SK-N-SH (cell line): Measurements from ENCODE around the gene TNFRSF18. TPM values are rescaled to one million over a fixed set of nuclear protein-coding genes. Genes with fewer than 3 reads are reported as not detected.
"Not testable (repeated sequence)": the region's sequence is repeated elsewhere in the genome, so short reads cannot be mapped to it uniquely, and the experiment has no call there.

Experiments used
- CTCF ChIA-PET: fragments of 300-600, 350-600 bp; formaldehyde crosslinking; extraction: SDS; loops from one replicate; lab custom pipeline; 2021; lab: Yijun Ruan, JAX
- POLR2A ChIA-PET: fragments of 350-600 bp; sonication (Branson Sonifier 250); formaldehyde crosslinking; extraction: SDS; loops from one replicate; lab custom pipeline; 2020; ENCODE audit warnings: antibody characterized with exemption, inconsistent platforms; lab: Yijun Ruan, JAX
- DNase-seq: peaks from one replicate; pipeline ENCODE4 v3.0.0; 2012
- H2AFZ ChIP-seq: fragments of 200-600 bp; sonication (generic); 2 replicates; pipeline ENCODE4 v1.8.1; 2016; ENCODE audit warnings: antibody characterized with exemption, mild to moderate bottlenecking, low read depth
- H3F3A ChIP-seq: fragments of 200-600 bp; sonication (generic); replicated peaks from 2 replicates; pipeline ENCODE3; 2016; ENCODE audit warnings: antibody characterized with exemption, mild to moderate bottlenecking; ENCODE audit not compliant: insufficient read depth
- H3K27ac ChIP-seq, 2 experiments: fragments of 200-500 bp in 1 of 2; fragments of 200-600 bp in 1 of 2; sonication (Bioruptor generic) in 1 of 2; sonication (generic), shearing (Covaris generic) in 1 of 2; 2 replicates each; pipeline versions ENCODE4 v1.5.1 to v1.6.1; 2014 to 2016; ENCODE audit warnings: low read depth in 2 of 2, inconsistent platforms in 1 of 2, low read length in 1 of 2, mild to moderate bottlenecking in 1 of 2, mixed read lengths in 1 of 2
- H3K27me3 ChIP-seq: fragments of 200-600 bp; sonication (generic), shearing (Covaris generic); 2 replicates; pipeline ENCODE4 v1.6.1; 2016; ENCODE audit warnings: mixed run types; ENCODE audit not compliant: insufficient read depth
- H3K36me3 ChIP-seq, 2 experiments: fragments of 200-500 bp in 1 of 2; fragments of 200-600 bp in 1 of 2; sonication (Bioruptor generic) in 1 of 2; sonication (generic) in 1 of 2; replicated peaks in 1 of 2; 2 replicates each; pipeline versions ENCODE3 to v1.5.1; 2014 to 2016; ENCODE audit warnings: low read length in 1 of 2, mild to moderate bottlenecking in 1 of 2; ENCODE audit not compliant: insufficient read depth in 2 of 2, control insufficient read depth in 1 of 2
- H3K4me1 ChIP-seq, 2 experiments: fragments of 200-500 bp in 1 of 2; fragments of 200-600 bp in 1 of 2; sonication (Bioruptor generic) in 1 of 2; sonication (generic), shearing (Covaris generic) in 1 of 2; 2 replicates each; pipeline versions ENCODE4 v1.5.1 to v1.6.1; 2014 to 2016; ENCODE audit warnings: low read depth in 1 of 2, low read length in 1 of 2, mixed run types in 1 of 2; ENCODE audit not compliant: insufficient read depth in 2 of 2, control insufficient read depth in 1 of 2
- H3K4me2 ChIP-seq: fragments of 200-600 bp; sonication (generic), shearing (Covaris generic); 2 replicates; pipeline ENCODE4 v1.6.1; 2017; ENCODE audit warnings: mixed run types
- H3K4me3 ChIP-seq, 2 experiments: fragments of 200-500 bp in 1 of 2; fragments of 200-600 bp in 1 of 2; sonication (Bioruptor generic) in 1 of 2; sonication (generic), shearing (Covaris generic) in 1 of 2; 2 replicates each; pipeline versions ENCODE4 v1.5.1 to v1.8.1; 2014 to 2016; ENCODE audit warnings: low read depth in 2 of 2, inconsistent platforms in 1 of 2, low read length in 1 of 2, mild to moderate bottlenecking in 1 of 2, mixed read lengths in 1 of 2, moderate library complexity in 1 of 2
- H3K79me2 ChIP-seq: fragments of 200-600 bp; sonication (generic); 2 replicates; pipeline ENCODE4 v1.8.1; 2017; ENCODE audit warnings: mild to moderate bottlenecking; ENCODE audit not compliant: insufficient read depth
- H3K9ac ChIP-seq: fragments of 200-600 bp; sonication (generic); 2 replicates; pipeline ENCODE4 v1.6.1; 2017; ENCODE audit warnings: mixed run types
- H3K9me2 ChIP-seq: fragments of 200-600 bp; sonication (generic); 2 replicates; pipeline ENCODE4 v1.6.1; 2017; ENCODE audit warnings: mixed run types
- H3K9me3 ChIP-seq: fragments of 200-600 bp; sonication (generic); 2 replicates; pipeline ENCODE4 v1.6.1; 2017; ENCODE audit warnings: mixed run types, mild to moderate bottlenecking, moderate library complexity
- H4K20me1 ChIP-seq: fragments of 200-600 bp; sonication (generic); 2 replicates; pipeline ENCODE4 v1.6.1; 2017; ENCODE audit warnings: mild to moderate bottlenecking, mixed run types; ENCODE audit not compliant: insufficient read depth
- CHD2 ChIP-seq: fragments of 150-350 bp; IDR thresholded peaks from 2 replicates; pipeline ENCODE4 v1.6.1; 2018; ENCODE audit warnings: low read length; ENCODE audit not compliant: partially characterized antibody
- ELF1 ChIP-seq: IDR thresholded peaks from 2 replicates; pipeline ENCODE4 v1.4.0; 2012
- FOXM1 ChIP-seq: IDR thresholded peaks from 2 replicates; pipeline ENCODE4 v1.4.0; 2012; ENCODE audit warnings: low read depth, mild to moderate bottlenecking
- GABPA ChIP-seq: IDR thresholded peaks from 2 replicates; pipeline ENCODE4 v1.4.0; 2012; ENCODE audit warnings: low read depth, mild to moderate bottlenecking
- NFIC ChIP-seq: IDR thresholded peaks from 2 replicates; pipeline ENCODE4 v1.4.0; 2012; ENCODE audit warnings: borderline replicate concordance
- NRF1 ChIP-seq: IDR thresholded peaks from 2 replicates; pipeline ENCODE4 v1.6.1; 2012; ENCODE audit warnings: low read depth, mild to moderate bottlenecking, low read length
- YY1 ChIP-seq: IDR thresholded peaks from 2 replicates; pipeline ENCODE4 v1.4.0; 2012; ENCODE audit warnings: low read depth, mild to moderate bottlenecking
- WGBS: methylation state at CpG from one replicate; pipeline ENCODE4 v1.1.6; 2017; ENCODE audit warnings: low lambda C conversion rate; 5-methylcytosine and 5-hydroxymethylcytosine counted together
- polyA plus RNA-seq, 3 experiments: library from polyadenylated mRNA; depleted of rRNA; stranded (reverse); fragments of >200 nt; gene quantifications; 2 replicates each; pipeline ENCODE4 v1.2.3, GENCODE V29; 2012
- TF ChIP-seq, protein P1 (sequence below): IDR thresholded peaks from 2 replicates; pipeline ENCODE4 v1.4.0; 2012; ENCODE audit warnings: low read depth, borderline replicate concordance
- TF ChIP-seq, protein P2 (sequence below): fragments of 200-600 bp; sonication (generic); IDR thresholded peaks from 2 replicates; pipeline ENCODE4 v1.6.1; 2017; ENCODE audit warnings: antibody characterized with exemption, mild to moderate bottlenecking, moderate library complexity

Gene TNFRSF18
- polyA plus RNA-seq, 1 of the 3 experiments (the other 2 are of a cell fraction) = 0.05 TPM

DNA sequence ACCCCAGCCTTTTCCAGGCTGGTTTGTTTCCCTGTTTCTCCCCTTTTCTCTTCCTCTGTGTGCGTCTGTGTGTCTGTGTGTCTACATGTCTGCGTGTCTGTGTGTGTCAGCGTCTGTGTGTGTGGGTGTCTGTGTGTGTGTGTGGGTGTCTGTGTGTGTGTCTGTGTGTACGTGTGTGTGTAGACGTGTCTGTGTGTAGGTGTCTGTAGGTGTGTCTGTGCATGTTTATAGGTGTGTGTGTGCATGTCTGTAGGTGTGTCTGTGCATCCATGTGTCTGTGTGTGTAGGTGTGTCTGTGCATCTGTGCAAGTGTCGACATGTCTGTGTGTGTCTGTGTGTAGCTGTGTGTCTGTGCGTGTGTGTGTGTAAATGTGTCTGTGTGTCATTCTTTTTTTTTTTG, 29.5 kb downstream of the TNFRSF18 start:
- Histone ChIP-seq H3F3A (no peaks in the 10 kb centered on the region), H4K20me1 (no peaks in the 10 kb centered on the region), H3K4me2 (no peak overlapping the region), H3K36me3 (no peaks in the 10 kb centered on the region), H3K27me3 (no peaks in the 10 kb centered on the region), H3K27ac (no peak overlapping the region), H2AFZ (no peak overlapping the region), H3K4me1 (no peaks in the 10 kb centered on the region), H3K9me3 (no peaks in the 10 kb centered on the region), H3K9ac (no peak overlapping the region), H3K79me2 (no peaks in the 10 kb centered on the region), H3K9me2 (no peaks in the 10 kb centered on the region), H3K4me3 (no peak overlapping the region)
- ChIA-PET CTCF (no interaction called here), POLR2A (no interaction called here)
- TF ChIP-seq ELF1 (no peak), YY1 (no peak), NRF1 (no peak), FOXM1 (no peak), NFIC (no peak), CHD2 (no peak), GABPA (no peak)
- TF ChIP-seq, protein P1, sequence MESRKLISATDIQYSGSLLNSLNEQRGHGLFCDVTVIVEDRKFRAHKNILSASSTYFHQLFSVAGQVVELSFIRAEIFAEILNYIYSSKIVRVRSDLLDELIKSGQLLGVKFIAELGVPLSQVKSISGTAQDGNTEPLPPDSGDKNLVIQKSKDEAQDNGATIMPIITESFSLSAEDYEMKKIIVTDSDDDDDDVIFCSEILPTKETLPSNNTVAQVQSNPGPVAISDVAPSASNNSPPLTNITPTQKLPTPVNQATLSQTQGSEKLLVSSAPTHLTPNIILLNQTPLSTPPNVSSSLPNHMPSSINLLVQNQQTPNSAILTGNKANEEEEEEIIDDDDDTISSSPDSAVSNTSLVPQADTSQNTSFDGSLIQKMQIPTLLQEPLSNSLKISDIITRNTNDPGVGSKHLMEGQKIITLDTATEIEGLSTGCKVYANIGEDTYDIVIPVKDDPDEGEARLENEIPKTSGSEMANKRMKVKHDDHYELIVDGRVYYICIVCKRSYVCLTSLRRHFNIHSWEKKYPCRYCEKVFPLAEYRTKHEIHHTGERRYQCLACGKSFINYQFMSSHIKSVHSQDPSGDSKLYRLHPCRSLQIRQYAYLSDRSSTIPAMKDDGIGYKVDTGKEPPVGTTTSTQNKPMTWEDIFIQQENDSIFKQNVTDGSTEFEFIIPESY = no peak
- TF ChIP-seq, protein P2, sequence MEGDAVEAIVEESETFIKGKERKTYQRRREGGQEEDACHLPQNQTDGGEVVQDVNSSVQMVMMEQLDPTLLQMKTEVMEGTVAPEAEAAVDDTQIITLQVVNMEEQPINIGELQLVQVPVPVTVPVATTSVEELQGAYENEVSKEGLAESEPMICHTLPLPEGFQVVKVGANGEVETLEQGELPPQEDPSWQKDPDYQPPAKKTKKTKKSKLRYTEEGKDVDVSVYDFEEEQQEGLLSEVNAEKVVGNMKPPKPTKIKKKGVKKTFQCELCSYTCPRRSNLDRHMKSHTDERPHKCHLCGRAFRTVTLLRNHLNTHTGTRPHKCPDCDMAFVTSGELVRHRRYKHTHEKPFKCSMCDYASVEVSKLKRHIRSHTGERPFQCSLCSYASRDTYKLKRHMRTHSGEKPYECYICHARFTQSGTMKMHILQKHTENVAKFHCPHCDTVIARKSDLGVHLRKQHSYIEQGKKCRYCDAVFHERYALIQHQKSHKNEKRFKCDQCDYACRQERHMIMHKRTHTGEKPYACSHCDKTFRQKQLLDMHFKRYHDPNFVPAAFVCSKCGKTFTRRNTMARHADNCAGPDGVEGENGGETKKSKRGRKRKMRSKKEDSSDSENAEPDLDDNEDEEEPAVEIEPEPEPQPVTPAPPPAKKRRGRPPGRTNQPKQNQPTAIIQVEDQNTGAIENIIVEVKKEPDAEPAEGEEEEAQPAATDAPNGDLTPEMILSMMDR = no peak
- 40% methylated on average over 7 of the region's 7 CpGs for WGBS
- no peak for DNase-seq

DNA sequence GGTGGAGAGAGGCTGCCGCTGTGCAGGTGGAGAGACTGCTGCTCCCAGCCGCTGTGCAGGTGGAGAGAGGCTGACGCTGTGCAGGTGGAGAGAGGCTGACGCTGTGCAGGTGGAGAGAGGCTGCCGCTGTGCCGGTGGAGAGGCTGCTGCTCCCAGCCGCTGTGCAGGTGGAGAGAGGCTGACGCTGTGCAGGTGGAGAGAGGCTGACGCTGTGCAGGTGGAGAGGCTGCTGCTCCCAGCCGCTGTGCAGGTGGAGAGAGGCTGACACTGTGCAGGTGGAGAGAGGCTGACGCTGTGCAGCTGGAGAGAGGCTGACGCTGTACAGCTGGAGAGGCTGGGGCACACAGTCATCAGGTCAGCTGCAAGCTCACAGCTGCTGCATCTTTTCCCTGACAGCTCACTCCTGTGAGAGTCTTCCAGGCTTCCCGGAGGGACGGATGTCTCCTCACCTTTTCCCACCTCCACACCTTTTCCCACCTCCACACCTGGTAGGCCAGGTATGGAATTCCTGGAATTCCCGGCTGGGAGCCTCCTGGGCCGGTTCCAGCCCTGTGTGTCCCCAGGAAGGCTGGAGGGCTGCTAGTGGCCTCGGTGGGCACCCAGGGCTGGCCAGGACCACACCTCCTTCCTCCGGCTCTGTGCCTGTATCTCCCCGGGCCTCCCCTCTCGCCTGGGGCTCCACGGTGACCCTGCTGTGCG, 30.2 kb downstream of the TNFRSF18 start:
- 6% methylated on average over 11 of the region's 22 CpGs for WGBS
- H2AFZ ChIP-seq, H3K27me3 ChIP-seq, H3F3A ChIP-seq, H3K36me3 ChIP-seq, H3K4me3 ChIP-seq, H3K27ac ChIP-seq, H3K9ac ChIP-seq, H4K20me1 ChIP-seq, H3K9me2 ChIP-seq, H3K4me1 ChIP-seq, CTCF ChIA-PET, H3K4me2 ChIP-seq, H3K9me3 ChIP-seq, H3K79me2 ChIP-seq, POLR2A ChIA-PET: not testable (repeated sequence)
- peak; percentile 40 for DNase-seq
